ENCODE measurements around the gene GCH1.
"Not testable (repeated sequence)": the region's sequence is repeated elsewhere in the genome, so short reads cannot be mapped to it uniquely, and the experiment has no call there.

Gene GCH1

GRCh38 chr14:54908190-54908589 is 5.6 kb upstream of the GCH1 start:
- no peak for DNase-seq

GRCh38 chr14:54906075-54906474 is 3.4 kb upstream of the GCH1 start:
- DNase-seq: no peak

GRCh38 chr14:54902143-54902520 is 494 bp downstream of the GCH1 start:
- peak; percentile 45 for DNase-seq

GRCh38 chr14:54901380-54902142 is 1.1 kb downstream of the GCH1 start:
- no peak for DNase-seq

- DNase-seq: no peak
Observed at GRCh38 chr14:54899573-54899972, 3.1 kb downstream of the GCH1 start.

GRCh38 chr14:54897809-54898555 is 4.6 kb downstream of the GCH1 start:
- not testable (repeated sequence) for DNase-seq

GRCh38 chr14:54895683-54896082 is 6.9 kb downstream of the GCH1 start:
- no peak for DNase-seq

- no peak for DNase-seq
Observed at GRCh38 chr14:54894995-54895394, 7.6 kb downstream of the GCH1 start.

GRCh38 chr14:54893151-54893760 is 9.4 kb downstream of the GCH1 start:
- peak; percentile 36 for DNase-seq

GRCh38 chr14:54891471-54892245 is 11.0 kb downstream of the GCH1 start:
- no peak for DNase-seq

- DNase-seq: no peak
Observed at GRCh38 chr14:54890788-54891187, 11.8 kb downstream of the GCH1 start.

GRCh38 chr14:54889919-54890318 is 12.7 kb downstream of the GCH1 start:
- no peak for DNase-seq

- peak; percentile 54 for DNase-seq
Observed at GRCh38 chr14:54882521-54882920, 20.1 kb downstream of the GCH1 start.

GRCh38 chr14:54881761-54882401 is 20.7 kb downstream of the GCH1 start:
- peak; percentile 17 for DNase-seq

GRCh38 chr14:54881235-54881760 is 21.3 kb downstream of the GCH1 start:
- DNase-seq: peak; percentile 64

GRCh38 chr14:54877703-54878021 is 25.0 kb downstream of the GCH1 start:
- DNase-seq: no peak

GRCh38 chr14:54877015-54877702 is 25.5 kb downstream of the GCH1 start:
- DNase-seq: no peak

GRCh38 chr14:54875648-54876047 is 27.0 kb downstream of the GCH1 start:
- not testable (repeated sequence) for DNase-seq

- DNase-seq: not testable (repeated sequence)
Observed at GRCh38 chr14:54870154-54871090, 32.2 kb downstream of the GCH1 start.

- DNase-seq: no peak
Observed at GRCh38 chr14:54867011-54867410, 35.6 kb downstream of the GCH1 start.

- DNase-seq: no peak
Observed at GRCh38 chr14:54866588-54866987, 36.0 kb downstream of the GCH1 start.
